HepG2 (cell line): ENCODE data around the gene ADCY9. TPM values are rescaled to one million over a fixed set of nuclear protein-coding genes. Genes with fewer than 3 reads are reported as not detected.
A peak's percentile ranks its signal among the peaks of the same experiment; 100 is the strongest.

ENCODE experiments used
- BCL6 ChIP-seq: IDR thresholded peaks from 2 replicates; pipeline ENCODE4 v1.6.1; 2016; ENCODE audit warnings: missing genetic modification reagents, missing compliant biosample characterization
- DDIT3 ChIP-seq: sonication (generic); formaldehyde crosslinking; IDR thresholded peaks from 2 replicates; pipeline ENCODE4 v1.4.0; 2020; ENCODE audit warnings: mild to moderate bottlenecking, missing genetic modification reagents
- GATAD1 ChIP-seq: IDR thresholded peaks from 2 replicates; pipeline ENCODE4 v1.6.1; 2016; ENCODE audit warnings: missing genetic modification reagents, missing compliant biosample characterization
- HNF1B ChIP-seq: sonication (generic); formaldehyde crosslinking; IDR thresholded peaks from 2 replicates; pipeline ENCODE4 v1.5.1; 2020; ENCODE audit warnings: mild to moderate bottlenecking, moderate library complexity, missing genetic modification reagents
- HNF4A ChIP-seq: sonication (generic); formaldehyde crosslinking; IDR thresholded peaks from 2 replicates; pipeline ENCODE4 v1.4.0; 2020; ENCODE audit warnings: missing genetic modification reagents
- KDM4B ChIP-seq: sonication (generic); formaldehyde crosslinking; IDR thresholded peaks from 2 replicates; pipeline ENCODE4 v1.4.0; 2020; ENCODE audit warnings: missing genetic modification reagents
- MBD4 ChIP-seq: IDR thresholded peaks from 2 replicates; pipeline ENCODE4 v1.6.1; 2012; ENCODE audit warnings: low read length, inconsistent platforms, borderline replicate concordance
- MYPOP ChIP-seq: sonication (generic); formaldehyde crosslinking; IDR thresholded peaks from 2 replicates; pipeline ENCODE4 v1.8.1; 2023; ENCODE audit warnings: mild to moderate bottlenecking, moderate library complexity, missing genetic modification reagents
- NFATC3 ChIP-seq: sonication (generic); formaldehyde crosslinking; IDR thresholded peaks from 2 replicates; pipeline ENCODE4 v1.5.1; 2020; ENCODE audit warnings: mild to moderate bottlenecking, missing genetic modification reagents
- PAWR ChIP-seq: sonication (generic); formaldehyde crosslinking; IDR thresholded peaks from 2 replicates; pipeline ENCODE4 v1.4.0; 2020; ENCODE audit warnings: missing genetic modification reagents, mild to moderate bottlenecking, borderline replicate concordance
- SIX4 ChIP-seq: sonication (generic); formaldehyde crosslinking; IDR thresholded peaks from 2 replicates; pipeline ENCODE4 v1.4.0; 2020; ENCODE audit warnings: missing genetic modification reagents
- TARDBP ChIP-seq: sonication (generic); formaldehyde crosslinking; IDR thresholded peaks from 2 replicates; pipeline ENCODE4 v1.8.0; 2022; ENCODE audit warnings: mild to moderate bottlenecking, missing genetic modification reagents
- U2AF2 ChIP-seq: fragments of 200-400 bp; formaldehyde crosslinking; IDR thresholded peaks from 2 replicates; pipeline ENCODE4 v1.6.1; 2017; ENCODE audit warnings: low read depth, mild to moderate bottlenecking, low read length
- ZBTB44 ChIP-seq: sonication (generic); formaldehyde crosslinking; IDR thresholded peaks from 2 replicates; pipeline ENCODE4 v1.4.0; 2020; ENCODE audit warnings: missing genetic modification reagents
- ZMAT5 ChIP-seq: sonication (generic); formaldehyde crosslinking; IDR thresholded peaks from 2 replicates; pipeline ENCODE4 v1.5.0; 2020; ENCODE audit warnings: mild to moderate bottlenecking, low read depth, missing genetic modification reagents, borderline replicate concordance
- ZNF235 ChIP-seq: sonication (generic); formaldehyde crosslinking; IDR thresholded peaks from 2 replicates; pipeline ENCODE4 v1.8.1; 2023; ENCODE audit warnings: mild to moderate bottlenecking, missing genetic modification reagents, borderline replicate concordance
- ZNF296 ChIP-seq: sonication (generic); formaldehyde crosslinking; conservative IDR thresholded peaks from 2 replicates; pipeline ENCODE4 v1.5.0; 2020; ENCODE audit warnings: mild to moderate bottlenecking, missing genetic modification reagents
- ZNF530 ChIP-seq: sonication (generic); formaldehyde crosslinking; IDR thresholded peaks from 2 replicates; pipeline ENCODE4 v1.5.0; 2020; ENCODE audit warnings: low read depth, mild to moderate bottlenecking, missing genetic modification reagents
- ZNF549 ChIP-seq: sonication (generic); formaldehyde crosslinking; IDR thresholded peaks from 2 replicates; pipeline ENCODE4 v1.5.0; 2020; ENCODE audit warnings: missing genetic modification reagents
- ZNF737 ChIP-seq: sonication (generic); formaldehyde crosslinking; IDR thresholded peaks from 2 replicates; pipeline ENCODE4 v1.5.0; 2020; ENCODE audit warnings: missing genetic modification reagents, mild to moderate bottlenecking, borderline replicate concordance
- ZNF878 ChIP-seq: sonication (generic); formaldehyde crosslinking; IDR thresholded peaks from 2 replicates; pipeline ENCODE4 v1.8.1; 2023; ENCODE audit warnings: mild to moderate bottlenecking, missing genetic modification reagents, moderate library complexity
- polyA plus RNA-seq, 8 experiments: library from polyadenylated mRNA; depleted of rRNA in 3 of 8; stranded (reverse) in 7 of 8; unstranded in 1 of 8; fragments of >200 nt; fragmentation: Illumina TruSeq in 4 of 8; extraction: Trizol in 4 of 8; gene quantifications; 2 replicates each; pipeline versions ENCODE4 v1.2.1 to v1.2.3, GENCODE V29; 2011 to 2016; ENCODE audit warnings: low read depth in 4 of 8, missing spikeins in 1 of 8, mixed read lengths in 1 of 8; ENCODE audit not compliant: insufficient read depth in 1 of 8
- total RNA-seq, 5 experiments: library from RNA; depleted of rRNA; stranded (reverse); fragments of >200 nt; fragmentation: Illumina TruSeq; extraction: Trizol; gene quantifications; 2 replicates each; pipeline ENCODE4 v1.2.3, GENCODE V29; 2016; ENCODE audit warnings: low read depth in 1 of 5
- TF ChIP-seq, protein P1 (sequence below): sonication (generic); formaldehyde crosslinking; IDR thresholded peaks from 2 replicates; pipeline ENCODE4 v1.5.0; 2020; ENCODE audit warnings: mild to moderate bottlenecking, missing genetic modification reagents

The ADCY9 gene
- total and polyA plus RNA-seq, 2 of the 13 experiments (the other 11 are each of a cell fraction or from before 2014, with no cell fraction given): 11.2 to 13.9 TPM

DNA sequence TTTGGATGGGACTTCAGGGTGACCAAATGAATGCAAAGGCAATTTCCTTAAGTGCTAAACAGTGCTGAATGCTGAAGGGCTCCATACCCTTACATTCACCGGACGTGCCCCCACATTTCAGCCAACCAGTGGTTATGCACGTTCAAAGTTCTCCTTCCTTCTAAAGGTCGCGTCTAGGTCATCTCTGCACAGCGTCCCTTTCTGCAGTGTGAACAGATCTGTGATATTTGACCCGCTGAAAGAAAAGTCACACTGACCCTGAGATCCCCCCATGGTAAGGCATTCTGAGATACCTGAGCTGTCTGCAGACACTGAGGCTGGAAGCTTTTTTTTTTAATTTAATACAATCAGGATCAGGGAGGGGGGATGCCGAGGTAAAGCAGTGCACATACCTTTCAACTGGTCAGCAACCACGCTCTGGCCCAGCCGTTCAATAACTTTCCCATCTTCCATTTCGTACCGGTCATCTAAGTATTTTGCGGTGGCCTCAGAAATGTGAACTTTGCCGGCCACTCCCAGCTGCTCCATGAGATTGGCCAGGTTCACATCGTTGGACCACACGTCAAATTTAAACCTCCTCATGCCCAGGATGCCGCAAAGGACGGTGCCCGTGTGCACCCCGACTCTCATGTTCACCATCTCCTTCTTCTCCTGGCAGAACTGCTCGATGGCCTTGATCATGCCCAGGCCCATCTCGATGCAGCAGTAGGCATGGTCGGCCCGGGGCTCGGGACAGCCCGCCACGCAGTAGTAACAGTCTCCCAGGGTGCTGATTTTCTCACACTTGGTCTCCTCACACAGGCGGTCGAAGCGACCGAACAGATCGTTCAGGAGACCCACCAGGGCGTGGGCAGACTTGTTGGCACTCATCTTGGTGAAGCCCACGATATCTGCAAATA lies 2.6 kb downstream of the ADCY9 start (continued):
- 0 out of 2 replicates have a peak, but pooled peaks have one; percentile 65 for TF ChIP-seq MYPOP
- no peak for TF ChIP-seq MBD4
- TF ChIP-seq, protein P1, sequence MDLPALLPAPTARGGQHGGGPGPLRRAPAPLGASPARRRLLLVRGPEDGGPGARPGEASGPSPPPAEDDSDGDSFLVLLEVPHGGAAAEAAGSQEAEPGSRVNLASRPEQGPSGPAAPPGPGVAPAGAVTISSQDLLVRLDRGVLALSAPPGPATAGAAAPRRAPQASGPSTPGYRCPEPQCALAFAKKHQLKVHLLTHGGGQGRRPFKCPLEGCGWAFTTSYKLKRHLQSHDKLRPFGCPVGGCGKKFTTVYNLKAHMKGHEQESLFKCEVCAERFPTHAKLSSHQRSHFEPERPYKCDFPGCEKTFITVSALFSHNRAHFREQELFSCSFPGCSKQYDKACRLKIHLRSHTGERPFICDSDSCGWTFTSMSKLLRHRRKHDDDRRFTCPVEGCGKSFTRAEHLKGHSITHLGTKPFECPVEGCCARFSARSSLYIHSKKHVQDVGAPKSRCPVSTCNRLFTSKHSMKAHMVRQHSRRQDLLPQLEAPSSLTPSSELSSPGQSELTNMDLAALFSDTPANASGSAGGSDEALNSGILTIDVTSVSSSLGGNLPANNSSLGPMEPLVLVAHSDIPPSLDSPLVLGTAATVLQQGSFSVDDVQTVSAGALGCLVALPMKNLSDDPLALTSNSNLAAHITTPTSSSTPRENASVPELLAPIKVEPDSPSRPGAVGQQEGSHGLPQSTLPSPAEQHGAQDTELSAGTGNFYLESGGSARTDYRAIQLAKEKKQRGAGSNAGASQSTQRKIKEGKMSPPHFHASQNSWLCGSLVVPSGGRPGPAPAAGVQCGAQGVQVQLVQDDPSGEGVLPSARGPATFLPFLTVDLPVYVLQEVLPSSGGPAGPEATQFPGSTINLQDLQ (CRISPR knock-in tag): no peak
- peak; percentile 30; the same call in 1 of the 2 replicates for TF ChIP-seq GATAD1
- TF ChIP-seq SIX4 (CRISPR knock-in tag): peak; percentile 52
- no peak for TF ChIP-seq NFATC3 (CRISPR knock-in tag)
- TF ChIP-seq ZNF737 (CRISPR knock-in tag): no peak
- TF ChIP-seq HNF4A (CRISPR knock-in tag): peak; percentile 89
- no peak for TF ChIP-seq KDM4B
- TF ChIP-seq ZBTB44 (CRISPR knock-in tag): no peak
- 0 out of 2 replicates have a peak, but pooled peaks have one; percentile 26 for TF ChIP-seq TARDBP (CRISPR knock-in tag)
- TF ChIP-seq ZNF878 (CRISPR knock-in tag): no peak
- TF ChIP-seq BCL6 (CRISPR knock-in tag): peak; percentile 66; the same call in 1 of the 2 replicates
- no peak for TF ChIP-seq U2AF2
- TF ChIP-seq ZNF549 (CRISPR knock-in tag): no peak
- TF ChIP-seq ZMAT5 (CRISPR knock-in tag): no peak
- no peak for TF ChIP-seq PAWR (CRISPR knock-in tag)
- no peak for TF ChIP-seq DDIT3
- no peak for TF ChIP-seq ZNF235 (CRISPR knock-in tag)
- 0 out of 2 replicates have a peak, but pooled peaks have one; percentile 36 for TF ChIP-seq HNF1B (CRISPR knock-in tag)
- no peak for TF ChIP-seq ZNF296 (CRISPR knock-in tag)
- TF ChIP-seq ZNF530 (CRISPR knock-in tag): no peak
